Activated CD8-positive, alpha-beta memory T cell treated with anti-CD3 and anti-CD28 coated beads, Interleukin-2, amount 50 U/mL, for 24 hours (primary cell): ENCODE measurements around the gene NUDT3.
A peak's percentile ranks its signal among the peaks of the same experiment; 100 is the strongest.

Source experiments
- DNase-seq: peaks from one replicate; pipeline ENCODE4 v3.0.0-alpha.2; 2020; ENCODE audit errors: extremely low read depth

NUDT3 gene

GRCh38 chr6:34239500-34239825 lies 153.0 kb downstream of the NUDT3 start:
- DNase-seq, result no peak

DNA sequence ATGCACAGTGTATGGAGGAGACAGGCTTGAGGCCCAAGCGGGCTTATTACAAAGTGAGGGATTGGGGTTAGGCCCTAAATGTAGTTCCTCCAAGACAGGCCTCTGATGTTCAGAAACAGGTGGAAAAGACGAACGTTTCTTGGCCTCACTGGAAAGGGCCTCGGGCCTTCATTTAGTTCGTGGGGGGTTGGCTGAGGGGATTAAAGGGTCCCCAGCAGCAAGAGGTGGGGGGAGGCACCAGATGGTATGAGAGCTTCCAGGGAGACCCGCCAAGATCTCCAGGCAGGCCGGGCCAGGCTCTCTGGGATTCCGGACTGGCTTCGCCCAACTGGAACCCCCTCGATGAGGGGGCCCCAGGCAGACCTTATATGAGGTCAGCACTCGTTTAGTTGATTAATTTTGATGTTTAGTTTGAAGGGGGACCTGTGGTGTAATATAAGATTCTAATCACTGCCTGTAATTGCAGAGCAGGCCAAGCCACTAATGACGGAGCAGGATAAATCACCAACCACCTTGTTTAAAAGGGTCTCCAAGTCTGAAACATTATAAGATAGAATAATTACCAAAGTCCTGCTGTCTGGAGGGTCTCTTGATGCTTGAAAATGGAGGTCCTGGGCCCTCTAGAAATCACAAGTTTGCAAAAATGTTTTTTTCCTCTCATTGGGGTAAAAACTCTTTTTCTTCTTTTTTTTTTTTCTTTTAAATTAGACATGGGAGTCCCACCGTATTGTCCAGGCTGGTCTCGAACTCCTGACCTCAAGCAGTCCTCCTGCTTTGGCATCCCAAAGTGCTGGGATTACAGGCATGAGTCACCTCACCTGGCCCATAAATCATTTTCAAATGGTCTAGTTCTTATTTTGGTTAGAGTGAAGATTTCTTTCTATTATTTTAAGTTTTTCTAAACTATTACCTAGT lies 153.6 kb downstream of the NUDT3 start:
- no peak for DNase-seq

- DNase-seq, result no peak
Measured at GRCh38 chr6:34237722-34238584, 154.5 kb downstream of the NUDT3 start.

GRCh38 chr6:34237316-34237721 lies 155.2 kb downstream of the NUDT3 start:
- DNase-seq, result no peak

GRCh38 chr6:34236443-34237315 lies 155.8 kb downstream of the NUDT3 start, which contains the start of gene HMGA1:
Gene HMGA1, plus strand, starts transcription at chr6:34236873. Its CDS starts 3,908 bp downstream, at chr6:34240781.
- peak; percentile 68 for DNase-seq

GRCh38 chr6:34236131-34236442 lies 156.4 kb downstream of the NUDT3 start:
- no peak for DNase-seq

DNA sequence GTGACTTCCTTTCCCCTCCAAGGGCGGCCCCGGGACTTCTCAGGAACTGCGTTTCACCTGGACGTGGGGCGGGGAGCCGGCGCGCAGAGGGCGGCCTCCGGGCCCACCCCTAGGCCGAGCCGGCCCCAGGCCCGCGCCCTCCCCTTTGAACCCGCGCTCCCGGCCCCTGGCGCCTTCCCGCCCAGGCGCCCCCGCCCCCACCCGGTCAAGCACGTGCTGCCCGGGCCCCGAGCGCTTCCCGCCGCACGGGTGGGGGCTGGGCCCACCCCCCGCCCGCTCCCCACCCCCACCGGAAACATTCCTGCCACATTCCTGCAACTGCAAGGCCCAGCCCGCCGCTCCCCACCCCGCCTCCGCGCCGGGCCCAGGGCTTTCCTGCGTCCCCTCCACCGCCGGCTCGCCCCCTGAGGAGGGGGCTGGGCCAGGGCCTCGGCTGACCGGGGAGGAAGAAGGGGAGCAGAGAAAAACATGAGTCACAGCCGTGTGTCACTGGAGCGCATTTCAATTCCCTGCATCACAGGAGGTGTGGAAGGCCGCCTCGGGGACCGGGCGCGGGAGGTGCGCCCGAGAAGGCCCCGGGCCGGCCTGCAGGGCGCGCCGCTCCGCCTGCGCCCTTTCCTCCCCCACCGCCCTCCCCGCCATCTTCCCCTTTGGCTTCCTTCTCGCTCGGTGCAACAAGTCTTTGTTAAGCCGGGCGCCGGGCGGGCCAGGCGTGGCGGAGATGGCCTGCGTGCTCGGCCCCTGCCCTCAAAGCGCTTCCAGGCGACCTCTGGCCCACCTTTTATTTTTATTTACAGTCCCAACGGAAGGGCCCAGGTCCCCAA lies 156.9 kb downstream of the NUDT3 start:
- DNase-seq, result no peak

DNA sequence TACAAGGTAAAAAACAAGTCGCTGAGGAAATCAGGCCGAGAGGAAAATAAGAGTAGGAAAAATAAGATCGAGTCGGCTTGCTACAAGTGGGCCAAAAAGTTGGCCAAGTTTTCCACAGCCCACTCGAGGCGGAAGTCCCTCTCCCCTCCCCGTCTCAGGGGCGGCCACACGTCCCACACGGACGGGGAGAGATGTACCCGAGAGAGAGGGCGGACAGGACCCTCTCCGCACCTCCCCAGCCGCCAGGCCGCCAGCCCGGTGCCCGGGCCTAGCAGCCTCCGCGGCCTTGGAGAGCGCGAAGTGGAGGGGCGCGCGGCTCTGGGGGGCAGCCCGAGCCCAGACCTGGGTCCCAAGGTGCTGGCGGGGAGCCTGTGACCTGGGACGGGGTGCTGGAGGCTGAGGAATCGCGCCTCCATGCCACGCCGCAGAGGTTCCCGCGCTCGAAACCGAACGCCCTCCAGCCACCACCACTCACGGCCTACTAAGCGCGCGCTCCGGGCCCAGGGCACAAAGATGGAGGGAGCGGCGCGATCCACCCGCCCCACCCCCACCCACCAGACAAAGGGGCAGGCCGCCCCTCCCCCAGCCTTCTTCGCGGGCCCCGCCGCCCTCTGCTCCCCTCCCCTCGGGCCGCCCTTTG lies 157.7 kb downstream of the NUDT3 start:
- no peak for DNase-seq

- DNase-seq, result no peak
Measured at GRCh38 chr6:34233867-34234266, 158.6 kb downstream of the NUDT3 start.

DNA sequence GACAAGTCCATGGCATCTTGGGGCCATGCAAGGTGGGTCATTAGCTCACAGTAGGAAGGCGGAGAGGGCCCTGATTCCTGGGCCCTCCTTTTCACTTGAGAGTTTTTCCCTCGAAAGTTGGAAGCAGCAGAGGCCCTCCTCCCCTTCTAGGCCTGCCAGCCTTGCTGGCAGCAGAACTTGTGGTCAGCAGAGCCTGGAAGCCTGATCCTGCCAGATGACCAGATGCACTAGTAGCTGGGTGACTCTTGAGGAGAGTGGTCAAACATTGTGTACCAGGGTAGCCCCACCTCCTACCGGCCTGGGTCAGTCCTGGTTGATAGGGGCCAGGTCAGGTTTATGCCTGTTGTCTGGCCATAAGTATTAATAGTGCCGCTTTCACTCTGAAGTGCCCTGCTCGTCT lies 159.6 kb downstream of the NUDT3 start:
- no peak for DNase-seq

DNA sequence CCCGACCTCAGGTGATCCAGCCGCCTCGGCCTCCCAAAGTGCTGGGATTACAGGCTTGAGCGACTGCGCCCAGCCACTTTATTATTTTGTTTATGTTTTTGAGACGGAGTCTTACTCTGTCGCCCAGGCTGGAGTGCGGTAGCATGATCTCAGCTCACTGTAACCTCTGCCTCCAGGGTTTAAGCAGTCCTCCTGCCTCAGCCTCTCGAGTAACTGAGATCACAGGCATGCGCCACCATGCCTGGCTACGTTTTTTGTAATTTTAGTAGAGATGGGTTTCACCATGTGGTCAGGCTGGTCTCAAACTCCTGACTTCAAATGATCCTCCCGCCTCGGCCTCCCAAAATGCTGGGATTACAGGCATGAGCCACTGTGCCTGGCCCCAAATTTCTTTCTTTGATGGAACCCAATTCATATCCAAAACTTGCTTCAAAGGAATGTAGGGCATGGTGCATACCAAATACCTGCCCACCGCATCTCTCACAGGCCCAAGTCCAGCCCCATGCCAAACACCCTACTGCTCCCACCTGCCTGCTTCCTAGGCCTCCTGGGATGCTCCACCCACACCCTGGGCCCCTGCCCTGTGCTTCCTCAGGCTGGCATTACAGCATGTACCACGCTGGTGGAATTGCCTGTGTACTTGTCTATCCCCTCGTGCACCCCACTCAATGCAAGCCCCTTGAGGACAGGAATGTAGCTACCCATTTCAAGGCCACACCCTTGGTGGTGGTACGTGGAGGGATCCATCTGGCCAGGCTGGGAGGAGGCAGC lies 160.7 kb downstream of the NUDT3 start:
- no peak for DNase-seq

GRCh38 chr6:34230653-34231371 lies 161.7 kb downstream of the NUDT3 start:
- DNase-seq, result no peak

- no peak for DNase-seq
Measured at GRCh38 chr6:34229877-34230276, 162.6 kb downstream of the NUDT3 start.
